GM12878 (cell line): ENCODE data around the gene PHACTR3.

Source experiments
- BCL11A ChIP-seq: IDR thresholded peaks from 2 replicates; pipeline ENCODE4 v1.6.1; 2011; ENCODE audit warnings: low read depth, low read length
- EZH2 ChIP-seq: IDR thresholded peaks from 2 replicates; pipeline ENCODE4 v1.6.1; 2012; ENCODE audit warnings: low read depth, mild to moderate bottlenecking, control low read depth, inconsistent platforms, low read length, borderline replicate concordance; ENCODE audit not compliant: control insufficient read depth
- KDM1A ChIP-seq: fragments of 200-600 bp; sonication (generic); IDR thresholded peaks from 2 replicates; pipeline ENCODE4 v1.6.1; 2016; ENCODE audit warnings: borderline replicate concordance
- RELA ChIP-seq: fragments of 450-650 bp; IDR thresholded peaks from 2 replicates; pipeline ENCODE4 v1.8.0; 2014; ENCODE audit warnings: borderline replicate concordance; ENCODE audit not compliant: partially characterized antibody
- SIN3A ChIP-seq: IDR thresholded peaks from 2 replicates; pipeline ENCODE4 v1.6.1; 2012; ENCODE audit warnings: low read depth, low read length, improper control_type of control experiment
- SP1 ChIP-seq: IDR thresholded peaks from one replicate; pipeline ENCODE4 v1.6.1; 2011; ENCODE audit warnings: low read depth, low read length
- TCF12 ChIP-seq: IDR thresholded peaks from 2 replicates; pipeline ENCODE4 v1.6.1; 2011; ENCODE audit warnings: low read depth, mild to moderate bottlenecking, low read length
- TF ChIP-seq, protein P1 (sequence below), 3 experiments: IDR thresholded peaks in 2 of 3; conservative IDR thresholded peaks in 1 of 3; 2 replicates each; pipeline ENCODE4 v1.5.1; 2011; ENCODE audit warnings: low read depth in 3 of 3, low read length in 3 of 3, mild to moderate bottlenecking in 3 of 3, control low read depth in 2 of 3, moderate library complexity in 2 of 3, inconsistent platforms in 1 of 3, mixed read lengths in 1 of 3; ENCODE audit not compliant: control insufficient read depth in 2 of 3, insufficient read depth in 1 of 3; ENCODE audit errors: extremely low read depth in 1 of 3
- TF ChIP-seq, protein P2 (sequence below): fragments of 450-650 bp; formaldehyde crosslinking; IDR thresholded peaks from 2 replicates; pipeline ENCODE4 v1.5.0; 2022; ENCODE audit warnings: mild to moderate bottlenecking, missing genetic modification characterization
- TF ChIP-seq, protein P3 (sequence below): fragments of 450-650 bp; formaldehyde crosslinking; IDR thresholded peaks from 2 replicates; pipeline ENCODE4 v1.4.0; 2020; ENCODE audit warnings: mild to moderate bottlenecking, moderate library complexity
- TF ChIP-seq, protein P4 (sequence below): IDR thresholded peaks from 2 replicates; pipeline ENCODE4 v1.6.1; 2012; ENCODE audit warnings: improper control_type of control experiment, low read depth, low read length; ENCODE audit not compliant: insufficient replicate concordance

DNA sequence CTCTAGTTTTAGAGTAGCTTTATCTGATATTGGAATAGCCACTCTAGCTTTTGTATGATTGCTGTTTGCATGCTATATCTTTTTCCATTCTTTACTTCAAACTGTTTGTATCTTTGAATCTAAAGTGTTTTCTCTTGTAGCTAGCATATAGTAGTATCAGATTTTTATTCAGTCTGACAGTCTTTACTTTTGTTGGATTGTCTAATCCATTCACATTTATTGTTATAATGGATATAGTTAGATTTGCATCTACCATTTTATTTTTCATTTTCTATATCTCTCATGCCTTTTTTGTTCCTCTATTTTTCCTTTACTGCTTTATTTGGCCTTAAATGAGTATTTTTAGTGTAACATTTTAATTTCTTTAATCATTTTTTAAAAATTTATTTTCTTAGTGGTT lies 52.1 kb downstream of the PHACTR3 start:
- TF ChIP-seq, protein P1, sequence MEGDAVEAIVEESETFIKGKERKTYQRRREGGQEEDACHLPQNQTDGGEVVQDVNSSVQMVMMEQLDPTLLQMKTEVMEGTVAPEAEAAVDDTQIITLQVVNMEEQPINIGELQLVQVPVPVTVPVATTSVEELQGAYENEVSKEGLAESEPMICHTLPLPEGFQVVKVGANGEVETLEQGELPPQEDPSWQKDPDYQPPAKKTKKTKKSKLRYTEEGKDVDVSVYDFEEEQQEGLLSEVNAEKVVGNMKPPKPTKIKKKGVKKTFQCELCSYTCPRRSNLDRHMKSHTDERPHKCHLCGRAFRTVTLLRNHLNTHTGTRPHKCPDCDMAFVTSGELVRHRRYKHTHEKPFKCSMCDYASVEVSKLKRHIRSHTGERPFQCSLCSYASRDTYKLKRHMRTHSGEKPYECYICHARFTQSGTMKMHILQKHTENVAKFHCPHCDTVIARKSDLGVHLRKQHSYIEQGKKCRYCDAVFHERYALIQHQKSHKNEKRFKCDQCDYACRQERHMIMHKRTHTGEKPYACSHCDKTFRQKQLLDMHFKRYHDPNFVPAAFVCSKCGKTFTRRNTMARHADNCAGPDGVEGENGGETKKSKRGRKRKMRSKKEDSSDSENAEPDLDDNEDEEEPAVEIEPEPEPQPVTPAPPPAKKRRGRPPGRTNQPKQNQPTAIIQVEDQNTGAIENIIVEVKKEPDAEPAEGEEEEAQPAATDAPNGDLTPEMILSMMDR (IDR thresholded peaks at IDR 0.05 in 2 of 3, conservative IDR thresholded peaks at IDR 0.05 in 1 of 3; ENCODE audit: control insufficient read depth in 2 of 3, extremely low read depth in 1 of 3, insufficient read depth in 1 of 3, low read depth in 3 of 3, low read length in 3 of 3), result no peak
- TF ChIP-seq SP1, result no peak
- TF ChIP-seq BCL11A, result no peak
- TF ChIP-seq, protein P2, sequence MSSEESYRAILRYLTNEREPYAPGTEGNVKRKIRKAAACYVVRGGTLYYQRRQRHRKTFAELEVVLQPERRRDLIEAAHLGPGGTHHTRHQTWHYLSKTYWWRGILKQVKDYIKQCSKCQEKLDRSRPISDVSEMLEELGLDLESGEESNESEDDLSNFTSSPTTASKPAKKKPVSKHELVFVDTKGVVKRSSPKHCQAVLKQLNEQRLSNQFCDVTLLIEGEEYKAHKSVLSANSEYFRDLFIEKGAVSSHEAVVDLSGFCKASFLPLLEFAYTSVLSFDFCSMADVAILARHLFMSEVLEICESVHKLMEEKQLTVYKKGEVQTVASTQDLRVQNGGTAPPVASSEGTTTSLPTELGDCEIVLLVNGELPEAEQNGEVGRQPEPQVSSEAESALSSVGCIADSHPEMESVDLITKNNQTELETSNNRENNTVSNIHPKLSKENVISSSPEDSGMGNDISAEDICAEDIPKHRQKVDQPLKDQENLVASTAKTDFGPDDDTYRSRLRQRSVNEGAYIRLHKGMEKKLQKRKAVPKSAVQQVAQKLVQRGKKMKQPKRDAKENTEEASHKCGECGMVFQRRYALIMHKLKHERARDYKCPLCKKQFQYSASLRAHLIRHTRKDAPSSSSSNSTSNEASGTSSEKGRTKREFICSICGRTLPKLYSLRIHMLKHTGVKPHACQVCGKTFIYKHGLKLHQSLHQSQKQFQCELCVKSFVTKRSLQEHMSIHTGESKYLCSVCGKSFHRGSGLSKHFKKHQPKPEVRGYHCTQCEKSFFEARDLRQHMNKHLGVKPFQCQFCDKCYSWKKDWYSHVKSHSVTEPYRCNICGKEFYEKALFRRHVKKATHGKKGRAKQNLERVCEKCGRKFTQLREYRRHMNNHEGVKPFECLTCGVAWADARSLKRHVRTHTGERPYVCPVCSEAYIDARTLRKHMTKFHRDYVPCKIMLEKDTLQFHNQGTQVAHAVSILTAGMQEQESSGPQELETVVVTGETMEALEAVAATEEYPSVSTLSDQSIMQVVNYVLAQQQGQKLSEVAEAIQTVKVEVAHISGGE (CRISPR knock-in tag), result no peak
- TF ChIP-seq KDM1A, result no peak
- TF ChIP-seq, protein P3, sequence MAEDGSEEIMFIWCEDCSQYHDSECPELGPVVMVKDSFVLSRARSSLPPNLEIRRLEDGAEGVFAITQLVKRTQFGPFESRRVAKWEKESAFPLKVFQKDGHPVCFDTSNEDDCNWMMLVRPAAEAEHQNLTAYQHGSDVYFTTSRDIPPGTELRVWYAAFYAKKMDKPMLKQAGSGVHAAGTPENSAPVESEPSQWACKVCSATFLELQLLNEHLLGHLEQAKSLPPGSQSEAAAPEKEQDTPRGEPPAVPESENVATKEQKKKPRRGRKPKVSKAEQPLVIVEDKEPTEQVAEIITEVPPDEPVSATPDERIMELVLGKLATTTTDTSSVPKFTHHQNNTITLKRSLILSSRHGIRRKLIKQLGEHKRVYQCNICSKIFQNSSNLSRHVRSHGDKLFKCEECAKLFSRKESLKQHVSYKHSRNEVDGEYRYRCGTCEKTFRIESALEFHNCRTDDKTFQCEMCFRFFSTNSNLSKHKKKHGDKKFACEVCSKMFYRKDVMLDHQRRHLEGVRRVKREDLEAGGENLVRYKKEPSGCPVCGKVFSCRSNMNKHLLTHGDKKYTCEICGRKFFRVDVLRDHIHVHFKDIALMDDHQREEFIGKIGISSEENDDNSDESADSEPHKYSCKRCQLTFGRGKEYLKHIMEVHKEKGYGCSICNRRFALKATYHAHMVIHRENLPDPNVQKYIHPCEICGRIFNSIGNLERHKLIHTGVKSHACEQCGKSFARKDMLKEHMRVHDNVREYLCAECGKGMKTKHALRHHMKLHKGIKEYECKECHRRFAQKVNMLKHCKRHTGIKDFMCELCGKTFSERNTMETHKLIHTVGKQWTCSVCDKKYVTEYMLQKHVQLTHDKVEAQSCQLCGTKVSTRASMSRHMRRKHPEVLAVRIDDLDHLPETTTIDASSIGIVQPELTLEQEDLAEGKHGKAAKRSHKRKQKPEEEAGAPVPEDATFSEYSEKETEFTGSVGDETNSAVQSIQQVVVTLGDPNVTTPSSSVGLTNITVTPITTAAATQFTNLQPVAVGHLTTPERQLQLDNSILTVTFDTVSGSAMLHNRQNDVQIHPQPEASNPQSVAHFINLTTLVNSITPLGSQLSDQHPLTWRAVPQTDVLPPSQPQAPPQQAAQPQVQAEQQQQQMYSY, result no peak
- TF ChIP-seq TCF12, result no peak
- no peak for TF ChIP-seq SIN3A
- no peak for TF ChIP-seq EZH2
- TF ChIP-seq, protein P4, sequence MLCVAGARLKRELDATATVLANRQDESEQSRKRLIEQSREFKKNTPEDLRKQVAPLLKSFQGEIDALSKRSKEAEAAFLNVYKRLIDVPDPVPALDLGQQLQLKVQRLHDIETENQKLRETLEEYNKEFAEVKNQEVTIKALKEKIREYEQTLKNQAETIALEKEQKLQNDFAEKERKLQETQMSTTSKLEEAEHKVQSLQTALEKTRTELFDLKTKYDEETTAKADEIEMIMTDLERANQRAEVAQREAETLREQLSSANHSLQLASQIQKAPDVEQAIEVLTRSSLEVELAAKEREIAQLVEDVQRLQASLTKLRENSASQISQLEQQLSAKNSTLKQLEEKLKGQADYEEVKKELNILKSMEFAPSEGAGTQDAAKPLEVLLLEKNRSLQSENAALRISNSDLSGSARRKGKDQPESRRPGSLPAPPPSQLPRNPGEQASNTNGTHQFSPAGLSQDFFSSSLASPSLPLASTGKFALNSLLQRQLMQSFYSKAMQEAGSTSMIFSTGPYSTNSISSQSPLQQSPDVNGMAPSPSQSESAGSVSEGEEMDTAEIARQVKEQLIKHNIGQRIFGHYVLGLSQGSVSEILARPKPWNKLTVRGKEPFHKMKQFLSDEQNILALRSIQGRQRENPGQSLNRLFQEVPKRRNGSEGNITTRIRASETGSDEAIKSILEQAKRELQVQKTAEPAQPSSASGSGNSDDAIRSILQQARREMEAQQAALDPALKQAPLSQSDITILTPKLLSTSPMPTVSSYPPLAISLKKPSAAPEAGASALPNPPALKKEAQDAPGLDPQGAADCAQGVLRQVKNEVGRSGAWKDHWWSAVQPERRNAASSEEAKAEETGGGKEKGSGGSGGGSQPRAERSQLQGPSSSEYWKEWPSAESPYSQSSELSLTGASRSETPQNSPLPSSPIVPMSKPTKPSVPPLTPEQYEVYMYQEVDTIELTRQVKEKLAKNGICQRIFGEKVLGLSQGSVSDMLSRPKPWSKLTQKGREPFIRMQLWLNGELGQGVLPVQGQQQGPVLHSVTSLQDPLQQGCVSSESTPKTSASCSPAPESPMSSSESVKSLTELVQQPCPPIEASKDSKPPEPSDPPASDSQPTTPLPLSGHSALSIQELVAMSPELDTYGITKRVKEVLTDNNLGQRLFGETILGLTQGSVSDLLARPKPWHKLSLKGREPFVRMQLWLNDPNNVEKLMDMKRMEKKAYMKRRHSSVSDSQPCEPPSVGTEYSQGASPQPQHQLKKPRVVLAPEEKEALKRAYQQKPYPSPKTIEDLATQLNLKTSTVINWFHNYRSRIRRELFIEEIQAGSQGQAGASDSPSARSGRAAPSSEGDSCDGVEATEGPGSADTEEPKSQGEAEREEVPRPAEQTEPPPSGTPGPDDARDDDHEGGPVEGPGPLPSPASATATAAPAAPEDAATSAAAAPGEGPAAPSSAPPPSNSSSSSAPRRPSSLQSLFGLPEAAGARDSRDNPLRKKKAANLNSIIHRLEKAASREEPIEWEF, result no peak
- TF ChIP-seq RELA, result no peak
